ENCODE results near the gene GDPGP1. TPM values are rescaled to one million over a fixed set of nuclear protein-coding genes. Genes with fewer than 3 reads are reported as not detected.

GDPGP1 gene
- polyA plus RNA-seq, 1 donor from 2014 or later, result 4.3 TPM

- Histone ChIP-seq H3K9me2 (ENCODE audit: insufficient read depth, low read length) (no peaks in the 10 kb centered on the region), H2AFZ (ENCODE audit: low read depth, low read length) (no peak overlapping the region), H4K20me1 (ENCODE audit: insufficient read depth) (no peaks in the 10 kb centered on the region), H3K9ac (ENCODE audit: low read length) (no peak overlapping the region), H3K27me3 (ENCODE audit: insufficient read depth, low read depth, low read length) (no peaks in the 10 kb centered on the region), H3K27ac (ENCODE audit: low read length) (no peak overlapping the region), H3K4me3 (ENCODE audit: low read length) (no peak overlapping the region), H3F3A (ENCODE audit: insufficient read depth, low read length, poor library complexity, severe bottlenecking) (no peaks in the 10 kb centered on the region), H3K79me2 (replicated peaks; ENCODE audit: insufficient read depth, low read length) (peaks cover 46% of the 10 kb centered on the region), H3K36me3 (ENCODE audit: insufficient read depth, low read length) (no peaks in the 10 kb centered on the region), H3K4me2 (ENCODE audit: low read length) (no peak overlapping the region), H3K9me3 (ENCODE audit: low read length) (no peaks in the 10 kb centered on the region)
- TF ChIP-seq POLR2AphosphoS5 (IDR thresholded peaks at IDR 0.05), result no peak
- TF ChIP-seq REST (IDR thresholded peaks at IDR 0.05; ENCODE audit: borderline replicate concordance), result no peak
- TF ChIP-seq EZH2 (IDR thresholded peaks at IDR 0.05; ENCODE audit: borderline replicate concordance, insufficient read depth, low read length, poor library complexity, severe bottlenecking), result no peak
- no peak for TF ChIP-seq SMC3 (conservative IDR thresholded peaks at IDR 0.05; ENCODE audit: poor library complexity)
These were observed 26.8 kb upstream of the GDPGP1 start for GRCh38 chr15:90207252-90207651.

GRCh38 chr15:90208356-90208755, 25.7 kb upstream of the GDPGP1 start:
- Histone ChIP-seq H3K27ac (ENCODE audit: low read length) (no peak overlapping the region), H4K20me1 (ENCODE audit: insufficient read depth) (no peaks in the 10 kb centered on the region), H3K9me2 (ENCODE audit: insufficient read depth, low read length) (no peaks in the 10 kb centered on the region), H3K36me3 (ENCODE audit: insufficient read depth, low read length) (no peaks in the 10 kb centered on the region), H3K9me3 (ENCODE audit: low read length) (no peaks in the 10 kb centered on the region), H3K4me2 (ENCODE audit: low read length) (no peak overlapping the region), H3K4me3 (ENCODE audit: low read length) (no peak overlapping the region), H3K9ac (ENCODE audit: low read length) (no peak overlapping the region), H3K79me2 (replicated peaks; ENCODE audit: insufficient read depth, low read length) (peaks cover 35% of the 10 kb centered on the region), H3K27me3 (ENCODE audit: insufficient read depth, low read depth, low read length) (no peaks in the 10 kb centered on the region), H2AFZ (ENCODE audit: low read depth, low read length) (no peak overlapping the region), H3F3A (ENCODE audit: insufficient read depth, low read length, poor library complexity, severe bottlenecking) (no peaks in the 10 kb centered on the region)
- TF ChIP-seq SMC3 (conservative IDR thresholded peaks at IDR 0.05; ENCODE audit: poor library complexity), result no peak
- no peak for TF ChIP-seq EZH2 (IDR thresholded peaks at IDR 0.05; ENCODE audit: borderline replicate concordance, insufficient read depth, low read length, poor library complexity, severe bottlenecking)
- TF ChIP-seq TAF1 (IDR thresholded peaks at IDR 0.05; ENCODE audit: low read depth), result no peak
- TF ChIP-seq EP300 (conservative IDR thresholded peaks at IDR 0.05; ENCODE audit: poor library complexity, severe bottlenecking), result no peak
- no peak for TF ChIP-seq POLR2AphosphoS5 (IDR thresholded peaks at IDR 0.05)
- no peak for TF ChIP-seq RAD21 (conservative IDR thresholded peaks at IDR 0.05)
- TF ChIP-seq MXI1 (conservative IDR thresholded peaks at IDR 0.05; ENCODE audit: poor library complexity, severe bottlenecking), result no peak
- no peak for TF ChIP-seq REST (IDR thresholded peaks at IDR 0.05; ENCODE audit: borderline replicate concordance)
- no peak for TF ChIP-seq CTCF (IDR thresholded peaks at IDR 0.05; ENCODE audit: poor library complexity, severe bottlenecking)

All from neural cell (in vitro differentiated cells).